ENCODE results near the gene RHOH.

RHOH gene

GRCh38 chr4:40192114-40193015 is 4.5 kb upstream of the RHOH start:
- CTCF ChIA-PET, result no interaction called here
- DNase-seq (ENCODE audit: low spot score), result no peak
- TF ChIP-seq CTCF (conservative IDR thresholded peaks at IDR 0.05; ENCODE audit: low read depth), result no peak
- POLR2A ChIA-PET (ENCODE audit: low non-redundant PET), result no interaction called here
- no peak overlapping the region for H3K27ac ChIP-seq

GRCh38 chr4:40193016-40193571 is 3.7 kb upstream of the RHOH start:
- CTCF ChIA-PET, result no interaction called here
- H3K27ac ChIP-seq, result no peak overlapping the region
- no peak for TF ChIP-seq CTCF (conservative IDR thresholded peaks at IDR 0.05; ENCODE audit: low read depth)
- no peak for DNase-seq (ENCODE audit: low spot score)
- POLR2A ChIA-PET (ENCODE audit: low non-redundant PET), result no interaction called here

GRCh38 chr4:40193578-40193977 is 3.3 kb upstream of the RHOH start:
- TF ChIP-seq CTCF (conservative IDR thresholded peaks at IDR 0.05; ENCODE audit: low read depth), result no peak
- DNase-seq (ENCODE audit: low spot score), result no peak
- ChIA-PET POLR2A (ENCODE audit: low non-redundant PET) (no interaction called here), CTCF (no interaction called here)
- H3K27ac ChIP-seq, result no peak overlapping the region

- TF ChIP-seq CTCF (conservative IDR thresholded peaks at IDR 0.05; ENCODE audit: low read depth), result no peak
- H3K27ac ChIP-seq, result no peak overlapping the region
- ChIA-PET POLR2A (ENCODE audit: low non-redundant PET) (no interaction called here), CTCF (interaction anchor here (0.6 to 0.7 kb wide), 3 partner anchors 20 to 122 kb away, joined by 3 read pairs; no protein-coding TSS in a partner anchor)
- no peak for DNase-seq (ENCODE audit: low spot score)
These were observed 2.1 kb upstream of the RHOH start for GRCh38 chr4:40194602-40195161.

- H3K27ac ChIP-seq, result no peak overlapping the region
- ChIA-PET POLR2A (ENCODE audit: low non-redundant PET) (no interaction called here), CTCF (interaction anchor here (0.6 to 0.7 kb wide), 3 partner anchors 19 to 79 kb away, joined by 3 to 4 read pairs (median 3); no protein-coding TSS in a partner anchor)
- DNase-seq (ENCODE audit: low spot score), result no peak
- no peak for TF ChIP-seq CTCF (conservative IDR thresholded peaks at IDR 0.05; ENCODE audit: low read depth)
These were observed 1.4 kb upstream of the RHOH start for GRCh38 chr4:40195182-40196177.

GRCh38 chr4:40196272-40196671 is 559 bp upstream of the RHOH start:
- no peak for TF ChIP-seq CTCF (conservative IDR thresholded peaks at IDR 0.05; ENCODE audit: low read depth)
- no peak overlapping the region for H3K27ac ChIP-seq
- POLR2A ChIA-PET (ENCODE audit: low non-redundant PET), result no interaction called here
- CTCF ChIA-PET, result interaction anchor here (0.7 kb wide), 1 partner anchor 426 kb away, joined by 4 read pairs; no protein-coding TSS in a partner anchor
- no peak for DNase-seq (ENCODE audit: low spot score)

Data from RWPE1 (cell line).